IPS DF 4.7 (cell line): ENCODE data around the gene FUOM.

Source experiments
- DNase-seq: peaks from one replicate; pipeline ENCODE4 v3.0.0-alpha.2; 2013; ENCODE audit warnings: low spot score; ENCODE audit errors: extremely low read depth

FUOM gene

GRCh38 chr10:133313192-133313591 lies 44.6 kb downstream of the FUOM start:
- DNase-seq, result no peak

- DNase-seq, result no peak
Observed at GRCh38 chr10:133312769-133313145, 45.1 kb downstream of the FUOM start.

- DNase-seq, result no peak
Observed at GRCh38 chr10:133312016-133312768, 45.6 kb downstream of the FUOM start.

DNA sequence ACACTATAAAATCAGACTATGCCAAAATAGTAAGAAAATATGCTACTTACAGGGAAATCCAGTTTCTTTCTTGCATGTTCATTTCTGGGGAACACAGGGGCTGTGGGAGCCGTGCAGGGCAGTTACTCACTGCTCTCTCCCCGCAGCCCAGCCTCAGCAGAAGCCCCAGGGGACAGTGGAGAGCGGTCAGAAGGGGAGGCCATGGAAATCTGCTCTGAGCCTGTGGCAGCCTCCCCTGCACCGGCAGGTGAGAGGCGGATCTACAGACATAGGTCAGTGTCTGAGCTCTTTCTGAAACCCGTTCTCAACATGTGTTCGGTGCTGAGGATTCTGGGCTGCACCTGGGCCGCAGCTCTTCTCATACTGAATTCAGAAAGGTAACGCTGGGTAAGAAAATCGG lies 46.2 kb downstream of the FUOM start:
- DNase-seq, result no peak

DNA sequence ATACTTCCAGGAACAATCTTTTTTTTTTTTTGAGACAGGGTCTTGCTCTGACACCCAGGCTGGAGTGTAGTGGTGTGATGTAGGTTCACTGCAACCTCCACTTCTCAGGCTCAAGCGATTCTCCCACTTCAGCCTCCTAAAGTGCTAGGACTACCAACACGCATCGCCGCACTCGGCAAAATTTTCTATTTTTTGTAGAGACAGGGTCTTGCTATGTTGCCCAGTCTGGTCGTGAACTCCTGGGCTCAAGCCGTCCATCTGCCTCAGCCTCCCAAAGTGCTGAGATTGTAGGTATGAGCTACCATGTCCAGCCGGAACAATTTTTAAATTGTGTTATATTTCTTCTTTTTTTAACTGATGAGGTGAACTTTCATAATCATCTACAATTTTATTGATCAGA lies 47.0 kb downstream of the FUOM start:
- no peak for DNase-seq

- DNase-seq, result no peak
Observed at GRCh38 chr10:133310399-133310755, 47.4 kb downstream of the FUOM start.

DNA sequence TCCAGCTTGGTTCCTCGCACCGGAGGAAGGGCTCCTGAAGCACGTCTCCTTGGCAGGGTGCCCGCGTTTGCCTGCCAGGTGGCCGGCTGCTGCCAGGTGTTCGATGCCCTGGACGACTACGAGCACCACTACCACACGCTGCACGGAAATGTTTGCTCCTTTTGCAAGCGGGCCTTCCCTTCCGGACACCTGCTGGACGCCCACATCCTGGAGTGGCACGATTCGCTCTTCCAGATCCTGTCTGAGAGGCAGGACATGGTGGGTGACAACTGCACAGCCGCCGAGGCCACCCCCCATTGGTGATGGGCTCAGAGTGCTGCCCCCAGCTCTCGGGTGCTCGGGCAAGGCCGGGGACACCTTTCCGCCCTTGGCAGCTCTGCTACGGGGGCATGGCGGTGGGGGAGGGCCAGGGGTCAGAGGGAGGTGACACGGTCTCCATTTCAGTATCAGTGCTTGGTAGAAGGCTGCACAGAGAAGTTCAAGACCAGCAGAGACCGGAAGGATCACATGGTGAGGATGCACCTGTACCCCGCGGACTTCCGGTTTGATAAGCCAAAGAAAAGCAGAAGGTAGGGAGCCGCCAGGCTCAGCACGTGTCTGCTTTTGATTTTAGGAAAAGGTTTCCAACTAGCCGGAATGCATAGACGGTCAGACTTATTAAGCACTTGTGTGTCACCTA lies 48.0 kb downstream of the FUOM start:
- DNase-seq, result no peak

GRCh38 chr10:133309100-133309719 lies 48.6 kb downstream of the FUOM start:
- no peak for DNase-seq

DNA sequence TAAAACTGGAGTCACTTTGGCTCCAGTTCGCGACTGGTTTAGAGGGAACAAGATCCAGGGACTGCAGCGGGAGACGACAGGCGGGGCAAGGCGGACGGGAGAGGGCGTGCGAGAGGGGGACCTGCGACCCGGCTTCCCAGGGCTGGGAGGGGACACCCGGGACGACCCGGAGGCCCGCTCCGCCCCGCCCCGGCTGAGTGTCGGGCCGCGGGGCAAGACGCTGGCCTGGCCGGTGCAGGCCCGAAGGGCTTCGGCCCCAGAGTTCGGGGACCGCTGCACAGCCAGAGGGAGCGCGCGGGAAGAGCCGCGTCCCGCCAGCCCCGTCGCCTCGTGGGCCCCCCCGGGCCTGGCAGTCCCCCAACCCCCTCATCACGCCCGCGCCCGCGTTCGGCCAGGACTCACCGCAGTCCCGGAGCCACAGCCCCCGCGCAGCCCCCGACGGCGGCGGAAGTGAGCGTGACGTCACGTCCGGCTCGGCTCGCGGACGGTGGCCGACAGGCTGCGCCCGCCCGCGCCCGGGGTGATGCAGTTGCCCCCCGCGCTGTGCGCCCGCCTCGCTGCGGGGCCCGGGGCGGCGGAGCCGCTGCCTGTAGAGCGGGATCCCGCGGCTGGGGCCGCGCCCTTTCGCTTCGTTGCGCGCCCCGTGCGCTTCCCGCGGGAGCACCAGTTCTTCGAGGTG lies 49.3 kb downstream of the FUOM start, which contains the start of the genes TUBGCP2 and ZNF511:
TSS of gene TUBGCP2 (minus strand) at position 452 of the 679 bp plus-strand sequence. CDS start 5,931 bp downstream, outside the sequence.
TSS of gene ZNF511 (plus strand) at position 494 of the 679 bp plus-strand sequence. CDS start at position 524, 30 bp downstream.
- no peak for DNase-seq

DNA sequence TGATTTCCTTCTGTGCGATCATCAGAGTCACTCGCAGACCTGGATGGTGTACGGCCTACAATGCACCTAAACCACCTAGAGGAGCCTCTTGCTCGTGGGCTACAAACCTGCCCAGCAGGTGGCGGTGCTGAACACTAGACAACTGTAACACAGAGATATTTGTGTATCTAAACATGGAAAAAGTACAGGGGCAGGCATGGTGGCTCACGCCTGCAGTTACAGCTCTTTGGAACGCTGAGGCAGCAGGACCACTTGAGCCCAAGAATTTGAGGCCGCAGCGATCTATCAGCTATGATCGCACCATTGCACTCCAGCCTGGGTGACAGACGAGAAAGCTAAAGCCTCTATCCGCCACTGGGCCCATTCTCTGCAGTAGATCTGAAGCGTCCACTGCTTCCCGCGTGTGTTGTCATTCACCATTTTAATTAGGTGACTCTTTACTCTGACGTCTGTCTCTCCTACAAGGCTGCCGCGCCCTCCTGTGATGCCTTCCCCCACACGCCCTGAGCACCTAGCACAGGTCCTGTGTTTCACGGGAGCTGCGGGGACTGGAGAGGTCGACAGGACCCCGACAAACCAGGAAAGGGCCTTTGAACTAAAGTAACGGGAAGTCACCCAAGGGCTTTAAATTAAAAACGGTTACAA lies 49.9 kb downstream of the FUOM start:
- DNase-seq, result no peak

DNA sequence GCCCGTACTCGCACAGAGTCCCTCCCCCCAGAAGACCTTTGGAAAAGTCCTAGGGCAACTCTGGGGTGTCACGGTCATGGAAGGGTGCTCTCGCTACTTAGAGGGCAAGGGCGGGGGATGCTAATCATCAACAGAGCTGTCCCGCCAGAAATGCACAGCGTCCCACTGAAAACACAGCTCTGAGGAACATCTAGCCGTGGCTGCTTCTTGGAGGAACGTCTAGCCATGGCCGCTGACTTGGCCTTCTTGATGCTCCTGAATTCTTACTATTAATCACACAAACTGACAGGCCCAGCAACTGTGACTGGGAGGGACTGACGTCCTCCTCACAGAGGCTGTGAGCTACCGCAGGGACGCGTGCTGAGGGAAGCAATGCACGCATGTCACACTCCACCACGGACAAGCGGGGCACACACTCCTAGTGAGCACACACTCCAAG lies 50.9 kb downstream of the FUOM start:
- DNase-seq, result no peak

GRCh38 chr10:133306097-133306476 lies 51.7 kb downstream of the FUOM start:
- no peak for DNase-seq
